H1 (cell line): ENCODE measurements around the gene KLHL10. TPM values are rescaled to one million over a fixed set of nuclear protein-coding genes. Genes with fewer than 3 reads are reported as not detected.
A peak's percentile ranks its signal among the peaks of the same experiment; 100 is the strongest.

Experiments
- ASH2L ChIP-seq: fragments of 200-600, 300-600 bp; sonication (generic); IDR thresholded peaks from one replicate; pipeline ENCODE4 v1.7.1; 2017; ENCODE audit warnings: low read length
- GABPA ChIP-seq: IDR thresholded peaks from 2 replicates; pipeline ENCODE4 v1.6.1; 2011; ENCODE audit warnings: mild to moderate bottlenecking, low read length, moderate library complexity, borderline replicate concordance; ENCODE audit not compliant: insufficient read depth
- polyA plus RNA-seq, 7 experiments: library from polyadenylated mRNA; depleted of rRNA in 3 of 7; stranded (reverse) in 5 of 7; unstranded in 2 of 7; fragments of >200 nt in 5 of 7; fragments of 200-250 nt in 2 of 7; gene quantifications; 1 replicate in 5 of 7; 2 replicates in 1 of 7; 4 replicates in 1 of 7; pipeline versions ENCODE4 v1.2.1 to v1.2.3, GENCODE V29; 2011 to 2013; ENCODE audit warnings: missing spikeins in 2 of 7, mixed read lengths in 2 of 7
- total RNA-seq: library from RNA; stranded (reverse); fragmentation: NEBNext Ultra II Directional; extraction: Animal tissue kit (Norgen Biotek cat#: 25700); gene quantifications from 2 replicates; pipeline ENCODE4 v1.2.1, GENCODE V29; 2021

KLHL10 gene
- total and polyA plus RNA-seq, 2 of the 8 experiments (the other 6 are each of a cell fraction or from before 2014, with no cell fraction given): 0.19 to 0.26 TPM

- TF ChIP-seq GABPA (no peak), ASH2L (peak; percentile 13)
Observed at GRCh38 chr17:41813152-41813680, 24.4 kb upstream of the KLHL10 start (continued).
